Measurements from ENCODE around the gene XDH.

Gene XDH

DNA sequence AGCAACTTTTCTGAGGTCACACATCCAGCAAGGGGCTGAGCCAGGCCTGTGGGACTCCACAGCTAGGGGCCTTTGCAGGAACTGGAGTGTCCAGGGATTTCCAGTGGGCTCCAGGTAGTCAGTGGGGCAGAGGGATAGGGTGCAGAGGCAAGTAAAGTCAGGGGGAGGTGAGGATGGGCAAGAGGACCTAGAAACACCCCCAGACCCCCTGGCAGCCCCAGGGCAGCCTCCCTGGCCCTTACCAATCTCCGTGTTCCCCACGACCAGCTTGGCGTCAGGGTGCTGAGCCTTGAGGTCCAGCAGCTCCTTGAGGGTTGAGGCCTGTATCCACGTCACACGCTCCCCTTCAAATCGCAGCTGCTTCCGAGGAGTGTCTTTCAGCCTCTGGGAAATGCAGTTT is 28.4 kb downstream of the XDH start:
- no peaks in the 10 kb centered on the region for H3K36me3 ChIP-seq (ENCODE audit: insufficient read depth, low read length)
- H3K4me1 ChIP-seq (ENCODE audit: insufficient read depth, low read length): peaks cover 27% of the 10 kb centered on the region
- H3K9me3 ChIP-seq (ENCODE audit: control insufficient read depth, insufficient read depth, low read length): no peaks in the 10 kb centered on the region
- H3K9ac ChIP-seq (ENCODE audit: low read depth, low read length): no peak overlapping the region

DNA sequence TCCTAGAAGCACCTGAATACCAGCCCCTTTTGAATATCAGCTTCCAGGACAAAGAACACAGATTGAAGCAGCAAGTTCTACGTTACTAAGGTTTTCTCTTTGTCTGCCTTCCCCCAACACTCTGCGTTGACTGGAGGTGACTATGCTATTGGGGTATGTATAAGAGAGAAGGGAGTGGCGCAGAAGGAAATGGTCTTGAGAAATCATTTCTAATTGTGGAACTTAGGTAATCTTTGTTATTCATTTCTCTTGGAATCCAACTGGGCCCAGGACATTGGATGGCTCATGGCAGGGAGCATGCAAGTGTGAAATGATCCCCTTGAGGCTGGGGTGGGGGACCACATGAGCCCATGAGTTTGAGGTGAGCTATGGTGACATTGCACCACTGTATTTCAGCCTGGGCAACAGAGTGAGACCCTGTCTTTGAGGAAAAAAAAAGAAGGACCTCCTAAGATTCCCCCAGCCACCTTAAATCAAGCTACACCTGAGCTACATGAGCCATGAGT is 29.7 kb downstream of the XDH start:
- Histone ChIP-seq H3K4me1 (ENCODE audit: insufficient read depth, low read length) (peaks cover 27% of the 10 kb centered on the region), H3K9me3 (ENCODE audit: control insufficient read depth, insufficient read depth, low read length) (no peaks in the 10 kb centered on the region), H3K36me3 (ENCODE audit: insufficient read depth, low read length) (peaks cover 6% of the 10 kb centered on the region; the same call in 1 of the 2 replicates), H3K9ac (ENCODE audit: low read depth, low read length) (no peak overlapping the region)

- H3K36me3 ChIP-seq (ENCODE audit: insufficient read depth, low read length): peaks cover 6% of the 10 kb centered on the region; the same call in 1 of the 2 replicates
- no peak overlapping the region for H3K9ac ChIP-seq (ENCODE audit: low read depth, low read length)
- H3K9me3 ChIP-seq (ENCODE audit: control insufficient read depth, insufficient read depth, low read length): no peaks in the 10 kb centered on the region
- H3K4me1 ChIP-seq (ENCODE audit: insufficient read depth, low read length): peaks cover 27% of the 10 kb centered on the region
Measured at GRCh38 chr2:31384351-31384750, 30.2 kb downstream of the XDH start.

GRCh38 chr2:31383471-31384153 is 30.9 kb downstream of the XDH start:
- H3K9ac ChIP-seq (ENCODE audit: low read depth, low read length): no peak overlapping the region
- no peaks in the 10 kb centered on the region for H3K9me3 ChIP-seq (ENCODE audit: control insufficient read depth, insufficient read depth, low read length)
- peaks cover 6% of the 10 kb centered on the region; the same call in 1 of the 2 replicates for H3K36me3 ChIP-seq (ENCODE audit: insufficient read depth, low read length)
- H3K4me1 ChIP-seq (ENCODE audit: insufficient read depth, low read length): peaks cover 27% of the 10 kb centered on the region

GRCh38 chr2:31382452-31383120 is 32.0 kb downstream of the XDH start:
- Histone ChIP-seq H3K36me3 (ENCODE audit: insufficient read depth, low read length) (peaks cover 6% of the 10 kb centered on the region; the same call in 1 of the 2 replicates), H3K9me3 (ENCODE audit: control insufficient read depth, insufficient read depth, low read length) (no peaks in the 10 kb centered on the region), H3K9ac (ENCODE audit: low read depth, low read length) (no peak overlapping the region), H3K4me1 (ENCODE audit: insufficient read depth, low read length) (peaks cover 27% of the 10 kb centered on the region)

DNA sequence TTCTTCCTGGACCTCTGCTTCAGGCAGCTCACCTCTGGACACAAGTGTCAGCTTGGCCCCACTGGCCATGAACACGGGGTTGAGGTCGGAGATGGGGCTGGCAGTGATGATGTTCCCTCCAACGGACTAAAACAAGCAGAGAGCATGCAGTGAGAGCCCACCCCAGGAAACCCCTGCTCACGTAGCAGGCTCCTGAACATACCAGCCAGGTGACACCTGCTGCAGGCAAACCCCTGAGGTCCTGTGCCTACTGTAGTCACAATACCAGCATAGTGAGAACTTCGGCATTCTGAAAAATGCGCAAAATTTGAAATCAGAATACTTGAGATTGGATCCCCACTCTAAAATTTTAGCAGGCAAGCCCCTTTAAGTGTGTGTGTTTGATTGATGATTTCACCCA is 32.9 kb downstream of the XDH start:
- Histone ChIP-seq H3K9ac (ENCODE audit: low read depth, low read length) (no peak overlapping the region), H3K4me1 (ENCODE audit: insufficient read depth, low read length) (peaks cover 27% of the 10 kb centered on the region), H3K9me3 (ENCODE audit: control insufficient read depth, insufficient read depth, low read length) (no peaks in the 10 kb centered on the region), H3K36me3 (ENCODE audit: insufficient read depth, low read length) (peaks cover 6% of the 10 kb centered on the region; the same call in 1 of the 2 replicates)

DNA sequence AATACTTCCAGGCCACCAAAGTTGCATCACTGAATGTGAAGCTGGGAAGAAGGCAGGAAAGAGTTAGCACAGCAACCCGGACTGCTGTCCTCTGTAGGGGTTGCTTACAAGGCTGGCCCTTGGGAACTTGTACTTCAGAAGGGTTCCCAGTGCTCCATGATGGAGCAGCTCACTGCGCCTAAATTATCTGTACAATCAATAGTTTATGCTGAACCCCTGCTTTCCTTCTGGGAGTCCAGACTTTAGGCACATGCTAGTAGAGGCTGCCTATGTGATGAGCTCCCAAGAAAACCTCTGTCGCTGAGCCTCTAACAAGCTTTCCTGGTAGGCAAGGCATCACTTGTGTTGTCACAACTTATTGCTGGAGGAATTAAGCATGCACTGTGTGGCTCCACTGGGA is 34.3 kb downstream of the XDH start:
- no peak overlapping the region for H3K9ac ChIP-seq (ENCODE audit: low read depth, low read length)
- peaks cover 27% of the 10 kb centered on the region for H3K4me1 ChIP-seq (ENCODE audit: insufficient read depth, low read length)

DNA sequence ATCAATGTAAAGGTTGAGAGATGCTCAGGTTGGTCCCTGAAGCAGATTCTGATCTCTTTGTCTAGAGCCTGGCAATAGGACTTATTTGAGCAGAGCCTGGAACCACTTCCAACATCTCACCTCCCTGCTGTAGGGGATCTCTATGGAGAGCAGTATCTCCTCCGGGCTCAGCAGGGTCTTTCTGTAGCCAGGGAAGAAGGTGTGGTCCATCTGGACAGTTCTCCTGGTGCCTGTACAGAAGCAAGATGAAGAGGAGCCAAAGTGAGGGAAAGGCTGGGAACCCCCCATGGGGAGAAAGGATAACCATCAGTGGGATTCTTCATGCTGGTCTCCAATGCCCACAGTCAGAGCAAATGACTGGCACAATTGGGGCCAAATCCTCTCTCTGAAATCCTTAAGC is 34.8 kb downstream of the XDH start:
- Histone ChIP-seq H3K4me1 (ENCODE audit: insufficient read depth, low read length) (peaks cover 26% of the 10 kb centered on the region), H3K9ac (ENCODE audit: low read depth, low read length) (no peak overlapping the region), H3K36me3 (ENCODE audit: insufficient read depth, low read length) (peaks cover 6% of the 10 kb centered on the region; the same call in 1 of the 2 replicates), H3K9me3 (ENCODE audit: control insufficient read depth, insufficient read depth, low read length) (no peaks in the 10 kb centered on the region)

More for the DNA sequence above, 34.3 kb downstream of the XDH start:
- peaks cover 6% of the 10 kb centered on the region; the same call in 1 of the 2 replicates for H3K36me3 ChIP-seq (ENCODE audit: insufficient read depth, low read length)
- H3K9me3 ChIP-seq (ENCODE audit: control insufficient read depth, insufficient read depth, low read length): no peaks in the 10 kb centered on the region

- H3K4me1 ChIP-seq (ENCODE audit: insufficient read depth, low read length): peaks cover 19% of the 10 kb centered on the region
- H3K36me3 ChIP-seq (ENCODE audit: insufficient read depth, low read length): peaks cover 6% of the 10 kb centered on the region; the same call in 1 of the 2 replicates
- no peak overlapping the region for H3K9ac ChIP-seq (ENCODE audit: low read depth, low read length)
- no peaks in the 10 kb centered on the region for H3K9me3 ChIP-seq (ENCODE audit: control insufficient read depth, insufficient read depth, low read length)
Measured at GRCh38 chr2:31378791-31379501, 35.6 kb downstream of the XDH start.

GRCh38 chr2:31378389-31378788 is 36.2 kb downstream of the XDH start:
- Histone ChIP-seq H3K36me3 (ENCODE audit: insufficient read depth, low read length) (peaks cover 6% of the 10 kb centered on the region; the same call in 1 of the 2 replicates), H3K4me1 (ENCODE audit: insufficient read depth, low read length) (peaks cover 14% of the 10 kb centered on the region), H3K9ac (ENCODE audit: low read depth, low read length) (no peak overlapping the region), H3K9me3 (ENCODE audit: control insufficient read depth, insufficient read depth, low read length) (no peaks in the 10 kb centered on the region)

- Histone ChIP-seq H3K36me3 (ENCODE audit: insufficient read depth, low read length) (peaks cover 5% of the 10 kb centered on the region; the same call in 1 of the 2 replicates), H3K9ac (ENCODE audit: low read depth, low read length) (no peak overlapping the region), H3K9me3 (ENCODE audit: control insufficient read depth, insufficient read depth, low read length) (no peaks in the 10 kb centered on the region), H3K4me1 (ENCODE audit: insufficient read depth, low read length) (no peaks in the 10 kb centered on the region)
Measured at GRCh38 chr2:31373127-31373526, 41.4 kb downstream of the XDH start.

GRCh38 chr2:31372097-31372496 is 42.4 kb downstream of the XDH start:
- Histone ChIP-seq H3K36me3 (ENCODE audit: insufficient read depth, low read length) (peaks cover 5% of the 10 kb centered on the region; the same call in 1 of the 2 replicates), H3K4me1 (ENCODE audit: insufficient read depth, low read length) (no peaks in the 10 kb centered on the region), H3K9me3 (ENCODE audit: control insufficient read depth, insufficient read depth, low read length) (no peaks in the 10 kb centered on the region), H3K9ac (ENCODE audit: low read depth, low read length) (no peak overlapping the region)

- H3K9me3 ChIP-seq (ENCODE audit: control insufficient read depth, insufficient read depth, low read length): no peaks in the 10 kb centered on the region
- H3K4me1 ChIP-seq (ENCODE audit: insufficient read depth, low read length): no peaks in the 10 kb centered on the region
- H3K9ac ChIP-seq (ENCODE audit: low read depth, low read length): no peak overlapping the region
- H3K36me3 ChIP-seq (ENCODE audit: insufficient read depth, low read length): peaks cover 5% of the 10 kb centered on the region; the same call in 1 of the 2 replicates
Measured at GRCh38 chr2:31371691-31372090, 42.9 kb downstream of the XDH start.

- Histone ChIP-seq H3K4me1 (ENCODE audit: insufficient read depth, low read length) (no peaks in the 10 kb centered on the region), H3K36me3 (ENCODE audit: insufficient read depth, low read length) (no peaks in the 10 kb centered on the region; the same call in 1 of the 2 replicates), H3K9ac (ENCODE audit: low read depth, low read length) (no peak overlapping the region), H3K9me3 (ENCODE audit: control insufficient read depth, insufficient read depth, low read length) (no peaks in the 10 kb centered on the region)
Measured at GRCh38 chr2:31366733-31367132, 47.8 kb downstream of the XDH start.

All from ES-I3 (cell line).